NK-92 (cell line): Measurements from ENCODE around the gene RNPEP.
"Not testable (repeated sequence)": the region's sequence is repeated elsewhere in the genome, so short reads cannot be mapped to it uniquely, and the experiment has no call there.

Experiments
- DNase-seq: peaks from one replicate; lab custom pipeline; 2025; ENCODE audit not compliant: unreplicated experiment; lab: John Stamatoyannopoulos, UW

RNPEP gene

GRCh38 chr1:202009326-202010179 is 27.1 kb downstream of the RNPEP start:
- no peak for DNase-seq

- DNase-seq, result no peak
Measured at GRCh38 chr1:202010180-202011015, 27.9 kb downstream of the RNPEP start, which contains the start of gene ELF3. ELF3 (plus strand) TSS chr1:202010587; CDS start chr1:202011137, 550 bp downstream.

GRCh38 chr1:202011994-202012393 is 29.5 kb downstream of the RNPEP start:
- no peak for DNase-seq

- DNase-seq, result no peak
Measured at GRCh38 chr1:202012544-202013478, 30.4 kb downstream of the RNPEP start.

- no peak for DNase-seq
Measured at GRCh38 chr1:202013603-202014002, 31.2 kb downstream of the RNPEP start.

GRCh38 chr1:202014060-202014459 is 31.6 kb downstream of the RNPEP start:
- DNase-seq, result no peak

GRCh38 chr1:202014915-202015661 is 32.6 kb downstream of the RNPEP start:
- DNase-seq, result no peak

- no peak for DNase-seq
Measured at GRCh38 chr1:202015662-202015937, 33.2 kb downstream of the RNPEP start.

- DNase-seq, result no peak
Measured at GRCh38 chr1:202016022-202016810, 33.8 kb downstream of the RNPEP start.

GRCh38 chr1:202016811-202017748 is 34.6 kb downstream of the RNPEP start:
- no peak for DNase-seq

GRCh38 chr1:202017749-202018467 is 35.5 kb downstream of the RNPEP start:
- no peak for DNase-seq

- DNase-seq, result no peak
Measured at GRCh38 chr1:202018468-202019234, 36.2 kb downstream of the RNPEP start.

GRCh38 chr1:202019235-202019558 is 36.7 kb downstream of the RNPEP start:
- DNase-seq, result not testable (repeated sequence)

GRCh38 chr1:202023001-202023433 is 40.6 kb downstream of the RNPEP start:
- DNase-seq, result no peak

- DNase-seq, result no peak
Measured at GRCh38 chr1:202029171-202029665, 46.8 kb downstream of the RNPEP start.

- no peak for DNase-seq
Measured at GRCh38 chr1:202029727-202030126, 47.3 kb downstream of the RNPEP start.

GRCh38 chr1:202031796-202032195 is 49.3 kb downstream of the RNPEP start:
- no peak for DNase-seq
